H9 (cell line): ENCODE measurements around the gene ADAM22. TPM values are rescaled to one million over a fixed set of nuclear protein-coding genes. Genes with fewer than 3 reads are reported as not detected.

ENCODE experiments used
- DNase-seq: peaks from one replicate; pipeline ENCODE4 v3.0.0-alpha.2; 2017
- H2AFZ ChIP-seq: one replicate; pipeline ENCODE4 v1.6.1; 2013; ENCODE audit warnings: mild to moderate bottlenecking, low read length, control low read depth, moderate library complexity
- H2AK5ac ChIP-seq: 2 replicates; pipeline ENCODE4 v1.6.1; 2013; ENCODE audit warnings: low read length, control low read depth, mixed read lengths; ENCODE audit not compliant: insufficient read length
- H2BK120ac ChIP-seq: one replicate; pipeline ENCODE4 v1.6.1; 2013; ENCODE audit warnings: low read depth, mild to moderate bottlenecking, low read length, control low read depth, inconsistent platforms; ENCODE audit not compliant: poor library complexity, severe bottlenecking
- H2BK12ac ChIP-seq: 2 replicates; pipeline ENCODE4 v1.6.1; 2013; ENCODE audit warnings: low read length, control low read depth, mixed read lengths, low read depth; ENCODE audit not compliant: insufficient read length
- H2BK15ac ChIP-seq: 2 replicates; pipeline ENCODE4 v1.6.1; 2013; ENCODE audit warnings: low read depth, low read length, control low read depth
- H2BK20ac ChIP-seq: one replicate; pipeline ENCODE4 v1.6.1; 2013; ENCODE audit warnings: low read depth, mild to moderate bottlenecking, low read length, control low read depth, inconsistent platforms; ENCODE audit not compliant: poor library complexity, severe bottlenecking
- H2BK5ac ChIP-seq: 2 replicates; pipeline ENCODE4 v1.6.1; 2013; ENCODE audit warnings: low read length, control low read depth, mixed read lengths; ENCODE audit not compliant: insufficient read length
- H3K14ac ChIP-seq: 2 replicates; pipeline ENCODE4 v1.6.1; 2013; ENCODE audit warnings: low read length, control low read depth; ENCODE audit not compliant: insufficient read depth
- H3K18ac ChIP-seq: 2 replicates; pipeline ENCODE4 v1.6.1; 2013; ENCODE audit warnings: low read depth, mild to moderate bottlenecking, mixed read lengths, low read length, control low read depth; ENCODE audit not compliant: insufficient read length
- H3K23ac ChIP-seq: 2 replicates; pipeline ENCODE4 v1.6.1; 2013; ENCODE audit warnings: low read length, control low read depth, mixed read lengths, low read depth; ENCODE audit not compliant: insufficient read length
- H3K23me2 ChIP-seq: 2 replicates; pipeline ENCODE4 v1.6.1; 2013; ENCODE audit warnings: low read depth, mild to moderate bottlenecking, mixed read lengths, low read length, control low read depth; ENCODE audit not compliant: insufficient read length, poor library complexity, severe bottlenecking
- H3K27ac ChIP-seq: 2 replicates; pipeline ENCODE4 v1.5.1; 2013; ENCODE audit warnings: low read length, control low read depth, mixed read lengths, low read depth; ENCODE audit not compliant: insufficient read length
- H3K27me3 ChIP-seq: 2 replicates; pipeline ENCODE4 v1.6.1; 2013; ENCODE audit warnings: low read length, control low read depth, inconsistent platforms; ENCODE audit not compliant: insufficient read depth
- H3K4ac ChIP-seq: 2 replicates; pipeline ENCODE4 v1.6.1; 2013; ENCODE audit warnings: low read depth, mild to moderate bottlenecking, control low read depth, inconsistent platforms, low read length, moderate library complexity
- H3K4me1 ChIP-seq: 2 replicates; pipeline ENCODE4 v1.6.1; 2013; ENCODE audit warnings: low read length, control low read depth, inconsistent platforms; ENCODE audit not compliant: insufficient read depth
- H3K4me2 ChIP-seq: 2 replicates; pipeline ENCODE4 v1.6.1; 2013; ENCODE audit warnings: low read length, control low read depth, mixed read lengths; ENCODE audit not compliant: insufficient read length, insufficient read depth
- H3K56ac ChIP-seq: 2 replicates; pipeline ENCODE4 v1.6.1; 2013; ENCODE audit warnings: low read depth, mild to moderate bottlenecking, mixed read lengths, low read length, control low read depth; ENCODE audit not compliant: insufficient read length
- H3K79me1 ChIP-seq: 2 replicates; pipeline ENCODE4 v1.6.1; 2013; ENCODE audit warnings: low read depth, mild to moderate bottlenecking, moderate library complexity, low read length, control low read depth, inconsistent platforms; ENCODE audit not compliant: insufficient read depth, poor library complexity, severe bottlenecking
- H3K79me2 ChIP-seq: 2 replicates; pipeline ENCODE4 v1.6.1; 2013; ENCODE audit warnings: low read length, control low read depth, inconsistent platforms; ENCODE audit not compliant: insufficient read depth
- H3K9ac ChIP-seq: 2 replicates; pipeline ENCODE4 v1.6.1; 2013; ENCODE audit warnings: low read length, control low read depth, mixed read lengths; ENCODE audit not compliant: insufficient read length; ENCODE audit errors: extremely low read depth
- H3K9me3 ChIP-seq: one replicate; pipeline ENCODE4 v1.6.1; 2013; ENCODE audit warnings: low read depth, low read length, inconsistent platforms; ENCODE audit not compliant: control insufficient read depth
- H3T11ph ChIP-seq: one replicate; pipeline ENCODE4 v1.6.1; 2013; ENCODE audit warnings: mild to moderate bottlenecking, low read length, control low read depth, inconsistent platforms
- H4K20me1 ChIP-seq: one replicate; pipeline ENCODE4 v1.6.1; 2013; ENCODE audit not compliant: control insufficient read depth, insufficient read length, insufficient read depth
- H4K5ac ChIP-seq: 2 replicates; pipeline ENCODE4 v1.6.1; 2013; ENCODE audit warnings: low read depth, mild to moderate bottlenecking, mixed read lengths, low read length, control low read depth; ENCODE audit not compliant: insufficient read length
- H4K8ac ChIP-seq: replicated peaks from 2 replicates; pipeline ENCODE4 v1.6.1; 2013; ENCODE audit warnings: low read length, control low read depth, mixed read lengths, low read depth; ENCODE audit not compliant: insufficient read length
- H4K91ac ChIP-seq: 2 replicates; pipeline ENCODE4 v1.6.1; 2013; ENCODE audit warnings: low read depth, mild to moderate bottlenecking, moderate library complexity, mixed read lengths, low read length, control low read depth; ENCODE audit not compliant: insufficient read length
- H3K27ac Mint-ChIP-seq, 3 experiments: 2 replicates in 2 of 3; 3 replicates in 1 of 3; pipeline ENCODE4 v1.8.0; 2020 to 2021; ENCODE audit warnings: mixed read lengths in 3 of 3, mild to moderate bottlenecking in 1 of 3, moderate library complexity in 1 of 3
- H3K27me3 Mint-ChIP-seq: 2 replicates; pipeline ENCODE4 v1.8.0; 2021; ENCODE audit warnings: low read depth, mild to moderate bottlenecking, moderate library complexity, mixed read lengths
- H3K36me3 Mint-ChIP-seq, 3 experiments: 2 replicates in 2 of 3; 3 replicates in 1 of 3; pipeline ENCODE4 v1.8.0; 2020 to 2021; ENCODE audit warnings: low read depth in 3 of 3, mixed read lengths in 3 of 3; ENCODE audit not compliant: insufficient read depth in 1 of 3
- H3K4me1 Mint-ChIP-seq, 2 experiments: 2 replicates each; pipeline ENCODE4 v1.8.0; 2020; ENCODE audit warnings: mixed read lengths in 2 of 2
- H3K4me3 Mint-ChIP-seq, 2 experiments: 2 replicates in 1 of 2; 3 replicates in 1 of 2; pipeline ENCODE4 v1.8.0; 2020 to 2021; ENCODE audit warnings: mild to moderate bottlenecking in 2 of 2, mixed read lengths in 2 of 2, moderate library complexity in 1 of 2
- H3K9me3 Mint-ChIP-seq, 2 experiments: 2 replicates in 1 of 2; 3 replicates in 1 of 2; pipeline ENCODE4 v1.8.0; 2020; ENCODE audit warnings: mild to moderate bottlenecking in 2 of 2, mixed read lengths in 2 of 2, moderate library complexity in 1 of 2
- CTCF ChIP-seq: fragments of 200-600 bp; sonication (generic); conservative IDR thresholded peaks from 3 replicates; pipeline ENCODE4 v1.8.0; 2021; ENCODE audit warnings: antibody characterized with exemption, mild to moderate bottlenecking
- WGBS: extraction: QIAGEN DNeasy Blood & Tissue Kit; methylation state at CpG from one replicate; pipeline ENCODE4 v1.1.7; 2013; ENCODE audit warnings: missing lambda C conversion rate, low lambda C conversion rate, mixed read lengths; ENCODE audit not compliant: insufficient read length; ENCODE audit errors: extremely low coverage; 5-methylcytosine and 5-hydroxymethylcytosine counted together
- total RNA-seq: library from RNA; stranded (reverse); gene quantifications from 2 replicates; pipeline ENCODE4 v1.2.1, GENCODE V29; 2021

The ADAM22 gene
- total RNA-seq, 1 experiment from 2014 or later = 8.7 TPM

GRCh38 chr7:88202799-88203198, 268.7 kb downstream of the ADAM22 start:
- Histone ChIP-seq H4K20me1 (no peaks in the 10 kb centered on the region), H4K5ac (no peak overlapping the region), H2BK12ac (no peak overlapping the region), H3K9me3 (no peaks in the 10 kb centered on the region), H2BK15ac (no peak overlapping the region; the same call in 1 of the 2 replicates), H4K8ac (no peak overlapping the region), H2AK5ac (no peak overlapping the region), H3K9ac (no peak overlapping the region), H2AFZ (no peak overlapping the region), H3T11ph (no peak overlapping the region), H3K79me2 (no peaks in the 10 kb centered on the region), H3K4me2 (no peak overlapping the region), H3K23me2 (no peaks in the 10 kb centered on the region), H2BK20ac (no peak overlapping the region), H2BK5ac (no peak overlapping the region), H3K79me1 (no peaks in the 10 kb centered on the region), H2BK120ac (no peak overlapping the region), H3K4ac (no peak overlapping the region), H3K27ac (no peak overlapping the region), H3K23ac (no peak overlapping the region), H3K56ac (no peak overlapping the region), H4K91ac (no peak overlapping the region), H3K14ac (no peak overlapping the region), H3K4me1 (peaks cover 9% of the 10 kb centered on the region; the same call in 1 of the 2 replicates), H3K18ac (no peak overlapping the region), H3K27me3 (no peaks in the 10 kb centered on the region)
- DNase-seq = no peak
- H3K4me3 Mint-ChIP-seq = no peak overlapping the region
- H3K9me3 Mint-ChIP-seq = no peaks in the 10 kb centered on the region
- no CpG with 5 or more reads among the region's 3 CpGs for WGBS
- peaks cover 24 to 42% of the 10 kb centered on the region in 2 experiments for H3K4me1 Mint-ChIP-seq
- no peaks in the 10 kb centered on the region for H3K27me3 Mint-ChIP-seq
- peaks cover 24 to 33% (median 33%) of the 10 kb centered on the region in 3 experiments; a peak in 6 of 7 replicates for H3K36me3 Mint-ChIP-seq
- no peak for TF ChIP-seq CTCF
- H3K27ac Mint-ChIP-seq = no peak overlapping the region
